GM19240 (cell line): ENCODE measurements around the gene TVP23A.
A peak's percentile ranks its signal among the peaks of the same experiment; 100 is the strongest.
"Not testable (repeated sequence)": the region's sequence is repeated elsewhere in the genome, so short reads cannot be mapped to it uniquely, and the experiment has no call there.

Experiments used
- DNase-seq: peaks from one replicate; pipeline ENCODE4 v3.0.0; 2011; ENCODE audit warnings: low spot score; ENCODE audit not compliant: insufficient read length

TVP23A gene

DNA sequence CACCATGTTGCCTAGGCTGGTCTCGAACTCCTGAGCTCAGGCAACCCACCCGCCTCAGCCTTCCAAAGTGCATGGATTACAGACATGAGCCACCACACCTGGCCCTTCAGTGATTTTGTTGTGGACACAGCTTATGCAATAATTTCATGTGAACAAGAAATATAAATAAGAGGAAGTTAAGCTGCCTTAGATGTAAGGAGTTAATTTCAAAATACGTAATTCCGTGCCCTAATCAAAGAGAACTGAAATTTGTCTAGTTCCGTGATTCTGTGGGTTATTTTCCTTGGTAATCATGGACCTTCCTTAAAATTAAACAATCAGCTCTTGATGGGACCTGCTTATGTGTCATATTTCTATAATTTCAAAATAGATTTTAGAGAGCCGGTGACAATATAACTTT lies 11.9 kb downstream of the TVP23A start:
- DNase-seq: no peak

- no peak for DNase-seq
Measured at GRCh38 chr16:10805334-10805733, 13.3 kb downstream of the TVP23A start.

GRCh38 chr16:10799736-10800135 lies 18.9 kb downstream of the TVP23A start:
- no peak for DNase-seq

DNA sequence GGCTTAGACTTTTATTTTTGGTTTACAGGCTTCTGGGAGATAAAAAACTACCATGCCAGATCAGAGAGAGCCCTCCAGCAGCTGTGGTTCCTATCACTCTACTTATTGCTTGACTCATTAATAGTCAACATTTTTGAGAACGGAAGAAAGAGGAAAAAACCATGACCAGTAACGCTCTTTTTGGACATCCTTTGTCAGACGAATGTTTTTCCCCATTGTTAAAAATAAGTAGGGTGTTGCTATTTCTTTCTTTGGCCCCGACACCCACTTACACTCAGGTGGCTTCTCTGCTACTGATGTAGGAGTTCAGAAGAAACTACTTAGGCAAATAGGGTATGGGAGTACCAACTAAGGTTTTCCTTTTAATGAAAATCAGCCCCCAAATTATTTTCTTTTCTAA lies 27.5 kb downstream of the TVP23A start:
- peak; percentile 25 for DNase-seq

- DNase-seq: not testable (repeated sequence)
Measured at GRCh38 chr16:10788630-10789029, 30.0 kb downstream of the TVP23A start.

GRCh38 chr16:10787304-10787703 lies 31.3 kb downstream of the TVP23A start:
- DNase-seq: no peak

- no peak for DNase-seq
Measured at GRCh38 chr16:10782628-10783027, 36.0 kb downstream of the TVP23A start.

DNA sequence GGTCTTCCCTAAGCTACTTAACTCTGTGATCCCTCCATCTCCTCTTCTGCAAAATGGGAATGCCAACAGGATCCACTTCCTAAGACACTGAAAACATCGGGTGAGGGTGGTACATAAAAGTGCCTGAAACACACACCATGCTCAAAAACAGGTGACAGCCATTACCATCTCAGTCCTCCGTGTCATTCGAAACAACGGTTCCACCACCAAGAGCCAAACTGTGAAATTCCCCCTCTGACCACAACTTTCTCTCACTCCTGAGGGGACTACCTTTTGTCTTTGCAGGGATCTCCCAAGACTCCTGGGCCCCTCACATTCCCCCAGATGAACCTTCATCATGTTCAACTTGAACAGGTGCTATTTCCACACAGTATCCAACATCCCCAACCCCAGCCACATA lies 38.0 kb downstream of the TVP23A start:
- DNase-seq: no peak

- not testable (repeated sequence) for DNase-seq
Measured at GRCh38 chr16:10779908-10780307, 38.7 kb downstream of the TVP23A start.

DNA sequence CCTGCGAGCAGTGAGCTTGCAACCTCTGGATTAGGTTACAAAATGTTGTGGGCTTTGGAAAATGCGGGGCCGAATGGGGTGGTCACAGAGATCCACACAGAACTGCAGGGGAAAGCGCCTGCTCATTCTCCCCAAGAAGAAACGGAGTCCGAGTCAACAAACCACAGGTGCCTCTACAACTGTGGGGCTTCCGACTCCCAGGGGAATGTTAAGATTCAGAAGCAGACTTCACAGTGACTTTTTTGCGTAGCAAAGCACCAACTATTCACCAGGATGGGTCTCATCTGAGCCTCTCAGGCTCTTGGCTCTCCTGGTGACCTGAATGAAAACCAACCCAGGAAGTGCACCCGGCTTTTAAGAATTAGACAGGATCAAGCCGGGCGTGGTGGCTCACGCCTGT lies 41.2 kb downstream of the TVP23A start:
- no peak for DNase-seq

GRCh38 chr16:10776923-10777322 lies 41.7 kb downstream of the TVP23A start:
- DNase-seq: not testable (repeated sequence)

DNA sequence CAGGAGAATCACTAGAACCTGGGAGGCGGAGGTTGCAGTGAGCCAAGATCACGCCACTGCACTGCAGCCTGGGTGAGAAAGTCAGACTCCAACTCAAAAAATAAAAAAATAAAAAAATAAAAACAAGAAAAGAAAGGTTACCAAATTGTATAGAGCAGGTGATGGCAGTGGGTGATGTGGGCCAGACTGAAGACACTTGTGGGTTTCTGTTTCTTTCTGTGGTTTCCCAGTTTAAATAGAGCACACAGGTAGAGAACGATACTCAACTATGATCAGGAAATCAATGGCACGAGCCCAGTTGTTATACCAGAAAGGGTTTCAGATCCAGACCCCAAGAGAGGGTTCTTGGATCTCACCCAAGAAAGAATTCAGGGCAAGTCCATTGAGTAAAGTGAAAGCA lies 42.3 kb downstream of the TVP23A start:
- peak; percentile 45 for DNase-seq

DNA sequence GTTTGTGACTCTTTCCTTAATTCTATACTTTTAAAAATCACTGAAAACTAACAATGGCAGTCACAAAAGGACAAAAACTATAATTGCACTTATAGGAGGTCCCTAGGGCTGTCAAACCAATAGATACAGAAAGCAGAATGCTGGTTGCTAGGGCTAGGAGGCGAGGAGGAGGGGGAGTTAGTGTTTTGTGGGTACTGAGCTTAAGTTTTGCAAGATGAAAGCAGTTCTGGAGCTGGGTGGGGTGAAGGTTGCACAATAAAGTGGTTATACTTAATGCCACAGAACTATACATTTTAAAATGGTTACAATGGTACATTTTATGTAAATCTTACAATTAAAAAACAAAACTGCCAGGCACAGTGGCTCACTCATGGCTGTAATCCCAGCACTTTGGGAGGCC lies 47.7 kb downstream of the TVP23A start:
- DNase-seq: no peak

DNA sequence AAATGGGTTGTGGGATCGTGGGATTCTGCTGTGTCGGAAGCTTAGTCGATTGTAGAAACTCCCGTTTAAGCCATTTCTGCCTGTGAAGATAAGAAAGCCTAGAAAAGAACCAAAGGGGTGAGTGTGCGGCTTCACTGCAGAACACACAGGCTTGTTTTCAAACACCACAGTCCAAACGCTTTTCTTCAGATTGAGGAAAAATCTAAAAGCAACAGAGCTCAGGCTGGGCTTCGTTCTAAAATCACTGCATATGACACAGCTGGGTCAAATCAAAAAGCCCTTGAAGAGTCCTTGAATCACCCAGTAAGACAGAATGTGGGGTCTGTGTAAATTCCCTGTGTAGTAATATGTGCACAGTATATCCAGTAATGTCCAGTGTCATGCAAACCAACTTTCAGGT lies 49.2 kb downstream of the TVP23A start:
- DNase-seq: no peak

- no peak for DNase-seq
Measured at GRCh38 chr16:10767127-10767526, 51.5 kb downstream of the TVP23A start.

- peak; percentile 52 for DNase-seq
Measured at GRCh38 chr16:10765772-10766171, 52.8 kb downstream of the TVP23A start.

GRCh38 chr16:10763456-10763855 lies 55.1 kb downstream of the TVP23A start:
- no peak for DNase-seq

DNA sequence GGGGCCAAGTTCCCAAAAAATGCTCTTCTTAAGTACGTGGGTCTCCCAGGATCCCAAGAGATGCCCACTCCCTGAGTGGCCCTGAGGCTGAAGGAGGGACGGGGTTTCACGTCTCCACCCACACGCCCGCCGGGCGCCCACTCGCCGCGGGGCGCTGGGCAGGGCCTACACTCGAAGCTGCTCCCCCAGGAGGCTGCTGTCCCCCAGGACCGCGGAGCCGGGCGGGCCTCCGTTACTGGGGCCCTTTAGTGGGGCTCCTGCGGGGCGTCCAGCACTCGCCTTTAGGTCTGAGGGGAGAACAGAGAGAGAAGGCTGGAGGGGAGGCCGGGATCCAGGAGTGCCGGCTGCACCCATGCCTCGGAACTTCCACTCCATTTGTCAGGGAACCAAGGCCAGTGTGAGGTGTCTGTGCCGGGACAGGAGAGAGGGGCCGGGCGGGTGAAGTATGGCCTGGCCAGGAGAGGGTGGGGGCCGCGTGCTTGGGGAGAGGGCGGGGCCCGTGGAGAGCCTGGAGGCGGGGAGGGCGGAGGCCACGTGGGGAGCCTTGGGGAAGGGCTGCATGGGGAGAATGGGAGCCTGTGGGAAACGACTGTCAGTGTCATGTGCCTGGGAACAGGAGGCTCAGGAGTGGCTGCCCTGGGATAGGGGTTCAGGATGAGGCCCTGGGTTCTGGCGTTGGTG lies 56.1 kb downstream of the TVP23A start:
- DNase-seq: no peak

GRCh38 chr16:10761373-10761772 lies 57.2 kb downstream of the TVP23A start:
- DNase-seq: no peak

DNA sequence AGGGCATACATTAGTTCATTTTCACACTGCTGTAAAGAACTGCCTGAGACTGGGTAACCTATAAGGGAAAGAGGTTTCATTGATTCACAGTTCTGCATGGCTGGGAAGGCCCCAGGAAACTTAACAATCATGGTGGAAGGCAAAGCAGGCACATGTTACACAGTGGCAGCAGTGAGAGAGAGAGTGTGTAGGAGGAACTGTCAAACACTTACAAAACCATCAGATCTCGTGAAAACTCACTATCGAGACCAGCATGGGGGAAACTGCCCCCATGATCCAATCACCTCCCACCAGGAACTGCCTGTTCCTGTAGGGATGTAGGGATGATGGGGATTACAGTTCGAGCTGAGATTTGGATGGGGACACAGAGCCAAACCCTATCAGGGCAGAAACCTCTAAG lies 57.7 kb downstream of the TVP23A start:
- DNase-seq: no peak

GRCh38 chr16:10756574-10756973 lies 62.0 kb downstream of the TVP23A start:
- no peak for DNase-seq

DNA sequence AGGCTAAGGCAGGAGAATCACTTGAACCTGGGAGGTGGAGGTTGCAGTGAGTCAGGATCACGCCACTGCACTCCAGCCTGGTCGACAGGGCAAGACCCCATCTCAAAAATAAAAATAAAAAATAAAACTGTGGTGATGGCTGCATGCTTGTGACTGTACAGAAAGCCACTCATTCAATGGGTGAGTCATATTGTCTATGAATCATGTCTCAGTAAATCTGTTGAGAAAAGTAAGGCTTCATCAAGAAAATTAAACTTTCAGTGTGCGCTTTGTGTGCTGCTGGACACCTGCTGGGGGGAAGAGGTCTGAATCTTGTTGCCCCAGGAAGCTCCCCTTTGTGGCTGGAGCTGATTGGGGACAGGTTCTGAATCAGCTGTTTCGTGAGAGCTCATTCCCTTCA lies 63.7 kb downstream of the TVP23A start:
- no peak for DNase-seq

GRCh38 chr16:10753670-10754069 lies 64.9 kb downstream of the TVP23A start:
- DNase-seq: no peak
